GM19452 (cell line): ENCODE results near the gene TNFRSF17.

ENCODE experiments used
- ATAC-seq: cut with Tn5 transposase; IDR thresholded peaks from one replicate; pipeline ENCODE4 v1.9.1; 2021; ENCODE audit not compliant: unreplicated experiment

TNFRSF17 gene

GRCh38 chr16:12000032-12000431, 35.0 kb downstream of the TNFRSF17 start:
- ATAC-seq: no peak

GRCh38 chr16:12002447-12003006, 37.5 kb downstream of the TNFRSF17 start:
- no peak for ATAC-seq

- no peak for ATAC-seq
These were observed 41.6 kb downstream of the TNFRSF17 start for GRCh38 chr16:12006637-12007036.

GRCh38 chr16:12009462-12009861, 44.5 kb downstream of the TNFRSF17 start:
- ATAC-seq: no peak

- no peak for ATAC-seq
These were observed 44.9 kb downstream of the TNFRSF17 start for GRCh38 chr16:12009922-12010321.

GRCh38 chr16:12010388-12011251, 45.6 kb downstream of the TNFRSF17 start:
- ATAC-seq: no peak

GRCh38 chr16:12011565-12011964, 46.6 kb downstream of the TNFRSF17 start:
- no peak for ATAC-seq

- ATAC-seq: no peak
These were observed 51.4 kb downstream of the TNFRSF17 start for GRCh38 chr16:12016291-12016947.

GRCh38 chr16:12017558-12017957, 52.5 kb downstream of the TNFRSF17 start:
- ATAC-seq: no peak
